Measurements from ENCODE around the gene MINDY1.

DNA sequence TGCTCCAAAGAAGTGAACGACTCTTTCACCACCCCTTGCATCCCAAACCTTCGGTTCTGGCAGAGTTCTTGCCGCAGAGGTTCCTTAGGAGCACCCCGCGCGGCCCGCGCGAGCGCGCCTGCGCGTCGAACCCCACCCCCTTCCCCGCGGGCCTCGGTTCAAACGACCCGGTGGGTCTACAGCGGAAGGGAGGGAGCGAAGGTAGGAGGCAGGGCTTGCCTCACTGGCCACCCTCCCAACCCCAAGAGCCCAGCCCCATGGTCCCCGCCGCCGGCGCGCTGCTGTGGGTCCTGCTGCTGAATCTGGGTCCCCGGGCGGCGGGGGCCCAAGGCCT lies 40.9 kb upstream of the MINDY1 start, which contains the start of gene C1orf56:
- TF ChIP-seq, protein P1, sequence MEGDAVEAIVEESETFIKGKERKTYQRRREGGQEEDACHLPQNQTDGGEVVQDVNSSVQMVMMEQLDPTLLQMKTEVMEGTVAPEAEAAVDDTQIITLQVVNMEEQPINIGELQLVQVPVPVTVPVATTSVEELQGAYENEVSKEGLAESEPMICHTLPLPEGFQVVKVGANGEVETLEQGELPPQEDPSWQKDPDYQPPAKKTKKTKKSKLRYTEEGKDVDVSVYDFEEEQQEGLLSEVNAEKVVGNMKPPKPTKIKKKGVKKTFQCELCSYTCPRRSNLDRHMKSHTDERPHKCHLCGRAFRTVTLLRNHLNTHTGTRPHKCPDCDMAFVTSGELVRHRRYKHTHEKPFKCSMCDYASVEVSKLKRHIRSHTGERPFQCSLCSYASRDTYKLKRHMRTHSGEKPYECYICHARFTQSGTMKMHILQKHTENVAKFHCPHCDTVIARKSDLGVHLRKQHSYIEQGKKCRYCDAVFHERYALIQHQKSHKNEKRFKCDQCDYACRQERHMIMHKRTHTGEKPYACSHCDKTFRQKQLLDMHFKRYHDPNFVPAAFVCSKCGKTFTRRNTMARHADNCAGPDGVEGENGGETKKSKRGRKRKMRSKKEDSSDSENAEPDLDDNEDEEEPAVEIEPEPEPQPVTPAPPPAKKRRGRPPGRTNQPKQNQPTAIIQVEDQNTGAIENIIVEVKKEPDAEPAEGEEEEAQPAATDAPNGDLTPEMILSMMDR (conservative IDR thresholded peaks at IDR 0.05; ENCODE audit: low read depth, low read length): no peak
- no peak for TF ChIP-seq EZH2 (IDR thresholded peaks at IDR 0.05; ENCODE audit: borderline replicate concordance, low read depth, low read length, poor library complexity, severe bottlenecking)

Data from A673 (cell line).